Cardiac fibroblast (primary cell): ENCODE results near the gene KCTD8.

Experiments
- DNase-seq, 2 donors: peaks; one replicate each; pipeline versions ENCODE4 v3.0.0 to v3.0.0-alpha.2; 2010; ENCODE audit warnings: low read depth in 2 of 2
- H3K4me3 ChIP-seq, 2 donors: replicated peaks in 1 of 2; 1 replicate in 1 of 2; 2 replicates in 1 of 2; pipeline ENCODE4 v1.5.1; 2011; ENCODE audit warnings: low read depth in 2 of 2, low read length in 2 of 2, mild to moderate bottlenecking in 2 of 2, moderate library complexity in 1 of 2
- CTCF ChIP-seq: IDR thresholded peaks from one replicate; pipeline ENCODE4 v1.5.1; 2011; ENCODE audit warnings: low read depth, mild to moderate bottlenecking, low read length, inconsistent platforms

KCTD8 gene

GRCh38 chr4:44448521-44449461, at the start of gene KCTD8:
KCTD8 (minus strand) TSS chr4:44448809.
- TF ChIP-seq CTCF = peak; percentile 76
- H3K4me3 ChIP-seq = peak within 1 kb of the TSS; percentile 47 to 55
- peak; percentile 74 to 80 for DNase-seq

- TF ChIP-seq CTCF = no peak
- H3K4me3 ChIP-seq = no peak overlapping the region
- DNase-seq = peak in 1 of 2 donors; percentile 1
These were observed 46.4 kb upstream of the KCTD8 start for GRCh38 chr4:44494810-44495701.

- no peak overlapping the region for H3K4me3 ChIP-seq
- peak; percentile 18 to 50 for DNase-seq
- TF ChIP-seq CTCF = peak; percentile 51
These were observed 45.3 kb upstream of the KCTD8 start for GRCh38 chr4:44493924-44494323.

- no peak overlapping the region for H3K4me3 ChIP-seq
- DNase-seq = peak in 1 of 2 donors; percentile 6
- TF ChIP-seq CTCF = no peak
These were observed 38.7 kb upstream of the KCTD8 start for GRCh38 chr4:44487341-44487740.

- no peak for DNase-seq
- no peak overlapping the region for H3K4me3 ChIP-seq
- TF ChIP-seq CTCF = no peak
These were observed 31.1 kb upstream of the KCTD8 start for GRCh38 chr4:44479731-44480130.

GRCh38 chr4:44462259-44462658, 13.7 kb upstream of the KCTD8 start:
- TF ChIP-seq CTCF = no peak
- DNase-seq = no peak
- H3K4me3 ChIP-seq = no peak overlapping the region
